C4-2B (cell line): ENCODE data around the gene NLRP9.

ENCODE experiments used
- H3K27ac ChIP-seq: fragments of 450-650 bp; 2 replicates; pipeline ENCODE4 v1.5.1; 2017
- ZFX ChIP-seq: fragments of 450-650 bp; IDR thresholded peaks from 2 replicates; pipeline ENCODE4 v1.6.1; 2017
- TF ChIP-seq, protein P1 (sequence below): fragments of 450-650 bp; conservative IDR thresholded peaks from 2 replicates; pipeline ENCODE4 v1.5.1; 2017; ENCODE audit warnings: mild to moderate bottlenecking

The NLRP9 gene

DNA sequence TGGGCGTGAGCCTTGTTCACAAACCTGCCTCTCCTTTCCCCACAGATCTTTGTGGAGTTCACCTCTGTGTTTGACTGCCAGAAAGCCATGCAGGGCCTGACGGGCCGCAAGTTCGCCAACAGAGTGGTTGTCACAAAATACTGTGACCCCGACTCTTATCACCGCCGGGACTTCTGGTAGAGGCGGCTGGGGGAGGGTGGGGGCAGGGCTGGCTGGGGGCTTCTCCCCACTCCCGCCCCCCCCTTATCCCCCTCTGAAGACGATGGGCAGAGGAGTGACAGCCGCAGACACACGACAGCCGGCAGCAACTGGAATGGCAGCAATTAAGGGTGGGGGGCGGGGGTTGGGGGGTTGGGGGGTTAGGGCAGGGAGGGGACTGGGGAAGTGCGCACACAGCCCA is 64.3 kb downstream of the NLRP9 start:
- TF ChIP-seq, protein P1, sequence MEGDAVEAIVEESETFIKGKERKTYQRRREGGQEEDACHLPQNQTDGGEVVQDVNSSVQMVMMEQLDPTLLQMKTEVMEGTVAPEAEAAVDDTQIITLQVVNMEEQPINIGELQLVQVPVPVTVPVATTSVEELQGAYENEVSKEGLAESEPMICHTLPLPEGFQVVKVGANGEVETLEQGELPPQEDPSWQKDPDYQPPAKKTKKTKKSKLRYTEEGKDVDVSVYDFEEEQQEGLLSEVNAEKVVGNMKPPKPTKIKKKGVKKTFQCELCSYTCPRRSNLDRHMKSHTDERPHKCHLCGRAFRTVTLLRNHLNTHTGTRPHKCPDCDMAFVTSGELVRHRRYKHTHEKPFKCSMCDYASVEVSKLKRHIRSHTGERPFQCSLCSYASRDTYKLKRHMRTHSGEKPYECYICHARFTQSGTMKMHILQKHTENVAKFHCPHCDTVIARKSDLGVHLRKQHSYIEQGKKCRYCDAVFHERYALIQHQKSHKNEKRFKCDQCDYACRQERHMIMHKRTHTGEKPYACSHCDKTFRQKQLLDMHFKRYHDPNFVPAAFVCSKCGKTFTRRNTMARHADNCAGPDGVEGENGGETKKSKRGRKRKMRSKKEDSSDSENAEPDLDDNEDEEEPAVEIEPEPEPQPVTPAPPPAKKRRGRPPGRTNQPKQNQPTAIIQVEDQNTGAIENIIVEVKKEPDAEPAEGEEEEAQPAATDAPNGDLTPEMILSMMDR, result no peak
- no peak for TF ChIP-seq ZFX
- H3K27ac ChIP-seq, result no peak overlapping the region

DNA sequence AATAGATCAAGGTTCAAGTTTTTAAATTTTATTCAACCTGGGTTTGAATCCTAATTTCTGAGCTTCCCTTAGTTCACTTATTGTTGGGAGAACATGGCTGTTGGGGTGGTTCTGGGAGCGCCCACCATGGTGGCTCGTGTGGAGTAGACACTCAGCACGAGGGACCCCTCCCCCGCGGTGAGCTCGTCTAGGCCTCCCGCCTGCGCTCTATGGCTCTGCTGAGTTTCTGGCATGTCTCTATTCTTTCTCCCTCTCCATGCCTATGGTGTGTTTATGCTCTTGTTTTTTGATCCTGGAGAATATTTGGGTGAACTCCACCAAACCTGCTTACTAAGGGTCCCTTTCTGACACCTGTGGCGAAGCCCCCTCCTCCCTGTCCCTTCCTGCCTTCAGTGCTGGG is 64.7 kb downstream of the NLRP9 start:
- H3K27ac ChIP-seq, result no peak overlapping the region
- TF ChIP-seq, protein P1, result no peak
- TF ChIP-seq ZFX, result no peak

DNA sequence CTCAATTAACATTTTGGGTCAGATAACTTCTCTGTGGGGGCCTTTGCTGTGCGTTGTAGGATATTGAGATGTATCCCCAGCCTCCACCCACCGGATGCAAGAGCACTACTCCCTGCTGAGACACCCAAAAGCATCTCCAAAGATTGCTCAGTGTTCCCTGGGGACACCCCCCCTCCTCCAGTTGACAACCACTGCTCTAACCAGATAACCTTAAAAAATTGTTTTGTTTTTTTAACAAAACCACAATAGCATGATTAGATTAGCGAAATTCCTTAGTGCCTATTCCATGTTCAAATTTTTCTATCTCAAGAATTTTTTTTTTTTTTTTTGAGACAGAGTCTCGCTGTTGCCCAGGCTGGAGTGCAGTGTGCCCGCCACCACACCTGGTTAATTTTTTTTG is 65.8 kb downstream of the NLRP9 start:
- TF ChIP-seq, protein P1, result no peak
- no peak for TF ChIP-seq ZFX
- H3K27ac ChIP-seq, result no peak overlapping the region

DNA sequence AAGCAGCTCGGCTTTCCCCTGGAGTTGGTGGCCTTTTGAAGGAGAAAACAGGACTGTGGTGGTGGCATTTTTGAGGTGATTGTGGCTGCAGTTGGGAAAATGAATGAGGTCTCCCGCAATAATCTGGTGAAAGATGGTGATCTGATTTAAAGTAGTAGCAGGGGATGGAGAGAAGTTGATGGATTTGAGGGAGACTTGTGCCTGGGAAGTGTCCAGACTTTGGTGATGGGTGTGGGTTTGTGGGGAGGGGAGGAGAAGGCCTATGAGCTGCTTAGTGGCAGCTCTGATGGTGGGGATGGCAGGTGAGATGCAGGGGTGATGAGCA is 67.2 kb downstream of the NLRP9 start:
- no peak for TF ChIP-seq ZFX
- TF ChIP-seq, protein P1, result no peak
- H3K27ac ChIP-seq, result no peak overlapping the region

DNA sequence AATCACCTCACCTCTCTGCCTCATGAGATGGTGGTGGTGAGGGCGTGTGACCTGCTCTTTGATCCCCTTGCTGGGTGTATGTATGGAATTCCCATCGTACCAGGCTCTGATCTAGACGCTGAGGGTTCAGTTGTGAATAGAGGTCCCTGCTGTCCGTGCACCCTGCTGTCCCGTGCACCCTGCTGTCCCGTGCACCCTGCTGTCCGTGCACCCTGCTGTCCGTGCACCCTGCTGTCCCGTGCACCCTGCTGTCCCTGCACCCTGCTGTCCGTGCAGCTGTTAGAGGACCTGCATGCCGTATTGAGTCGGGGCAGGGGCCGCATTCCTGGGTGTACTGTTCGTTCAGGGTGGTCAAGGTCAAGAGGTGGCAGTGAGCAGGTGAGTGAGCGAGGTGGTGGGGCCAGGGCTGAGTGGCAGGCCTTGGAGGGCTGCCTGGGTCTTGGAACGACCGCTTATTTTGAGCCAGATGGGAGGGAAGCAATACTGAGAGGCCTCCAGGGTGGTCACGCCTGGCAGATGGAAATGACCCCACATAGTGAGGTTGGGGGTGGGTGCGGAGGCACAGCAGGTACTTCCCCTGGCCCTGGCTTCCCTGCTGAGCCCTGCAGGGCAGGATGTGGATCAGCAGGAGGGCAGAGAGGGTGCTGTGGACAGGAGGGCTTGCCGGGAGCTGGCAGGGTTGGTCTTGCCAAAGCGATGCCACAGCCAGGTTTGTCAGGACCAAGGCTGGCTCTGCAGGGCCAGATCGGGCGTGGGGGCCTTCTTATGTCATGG is 67.7 kb downstream of the NLRP9 start:
- TF ChIP-seq, protein P1, result no peak
- no peak for TF ChIP-seq ZFX
- H3K27ac ChIP-seq, result no peak overlapping the region

DNA sequence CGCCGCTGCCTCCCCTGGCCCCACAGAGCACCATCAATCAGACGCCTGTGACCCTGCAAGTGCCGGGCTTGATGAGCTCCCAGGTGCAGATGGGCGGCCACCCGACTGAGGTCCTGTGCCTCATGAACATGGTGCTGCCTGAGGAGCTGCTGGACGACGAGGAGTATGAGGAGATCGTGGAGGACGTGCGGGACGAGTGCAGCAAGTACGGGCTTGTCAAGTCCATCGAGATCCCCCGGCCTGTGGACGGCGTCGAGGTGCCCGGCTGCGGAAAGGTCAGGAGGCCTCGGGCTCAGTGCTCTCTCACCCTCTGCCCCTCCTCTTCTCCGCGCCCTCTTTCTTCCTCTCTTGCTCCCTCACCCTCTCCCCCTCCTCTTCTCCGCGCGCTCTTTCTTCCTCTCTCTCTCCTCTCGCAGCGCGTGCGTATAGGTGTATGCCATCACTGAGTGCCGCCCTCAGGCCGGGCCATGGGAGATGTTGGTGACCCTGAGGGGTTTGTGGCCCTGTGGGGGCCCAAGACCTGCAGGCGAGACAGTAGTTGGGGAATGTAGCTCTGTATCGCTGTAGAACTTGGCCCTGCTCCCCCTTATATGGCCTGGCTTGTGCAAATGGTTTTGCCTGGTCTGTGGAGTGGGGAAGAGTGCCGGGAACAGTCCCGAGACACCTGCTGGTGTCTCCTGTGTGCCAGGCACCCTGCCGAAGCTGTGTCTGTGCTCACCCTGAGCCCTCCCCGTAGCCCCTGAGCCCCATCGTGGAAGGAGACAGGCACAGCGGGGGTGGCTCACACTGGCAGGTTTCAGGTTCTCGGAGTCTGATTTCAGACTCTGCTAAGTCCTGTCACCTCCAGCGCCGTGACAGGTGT is 68.6 kb downstream of the NLRP9 start:
- no peak overlapping the region for H3K27ac ChIP-seq
- no peak for TF ChIP-seq ZFX
- TF ChIP-seq, protein P1, result no peak

DNA sequence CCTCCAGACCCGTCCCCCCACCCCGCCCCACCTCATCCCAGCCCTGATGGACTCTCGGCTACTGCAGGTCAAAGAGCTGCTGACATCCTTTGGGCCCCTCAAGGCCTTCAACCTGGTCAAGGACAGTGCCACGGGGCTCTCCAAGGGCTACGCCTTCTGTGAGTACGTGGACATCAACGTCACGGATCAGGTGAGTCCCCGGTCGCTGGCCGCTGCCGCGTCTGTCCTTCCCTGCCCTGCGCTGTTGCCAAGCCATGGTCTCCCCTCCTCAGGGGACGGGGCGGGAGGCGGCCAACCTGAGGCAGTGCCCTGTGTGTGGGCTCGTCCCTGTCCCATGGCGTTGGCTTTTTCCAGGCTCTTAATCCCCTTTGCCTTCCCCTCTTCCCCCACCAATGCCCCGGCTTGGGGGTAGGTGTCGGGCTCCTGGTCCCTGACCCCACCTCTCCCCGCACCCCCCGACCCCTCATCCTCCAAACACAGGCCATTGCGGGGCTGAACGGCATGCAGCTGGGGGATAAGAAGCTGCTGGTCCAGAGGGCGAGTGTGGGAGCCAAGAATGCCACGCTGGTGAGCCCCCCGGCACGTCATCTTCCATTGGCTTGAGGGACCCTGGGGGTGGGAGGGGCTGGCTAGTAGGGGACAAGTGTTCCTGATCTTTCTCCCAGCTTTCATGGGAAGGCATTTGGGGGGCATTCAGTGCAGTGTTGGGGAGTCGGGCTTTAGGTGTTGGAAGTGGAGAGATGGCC is 69.4 kb downstream of the NLRP9 start:
- no peak overlapping the region for H3K27ac ChIP-seq
- no peak for TF ChIP-seq ZFX
- TF ChIP-seq, protein P1, result no peak
